AG20443 (cell line): ENCODE data around the gene SCN2A.
A peak's percentile ranks its signal among the peaks of the same experiment; 100 is the strongest.
"Not testable (repeated sequence)": the region's sequence is repeated elsewhere in the genome, so short reads cannot be mapped to it uniquely, and the experiment has no call there.

Experiments used
- DNase-seq: peaks from one replicate; pipeline ENCODE4 v3.0.0; 2012; ENCODE audit warnings: low spot score, mixed read lengths

The SCN2A gene

GRCh38 chr2:165253178-165253577, 14.0 kb downstream of the SCN2A start:
- no peak for DNase-seq

- DNase-seq = no peak
Observed at GRCh38 chr2:165256618-165257017, 17.4 kb downstream of the SCN2A start.

- DNase-seq = not testable (repeated sequence)
Observed at GRCh38 chr2:165260347-165260746, 21.1 kb downstream of the SCN2A start.

GRCh38 chr2:165268754-165269153, 29.5 kb downstream of the SCN2A start:
- no peak for DNase-seq

- no peak for DNase-seq
Observed at GRCh38 chr2:165273176-165273575, 34.0 kb downstream of the SCN2A start.

- DNase-seq = peak; percentile 29
Observed at GRCh38 chr2:165274698-165275097, 35.5 kb downstream of the SCN2A start.

- no peak for DNase-seq
Observed at GRCh38 chr2:165275932-165276331, 36.7 kb downstream of the SCN2A start.

- DNase-seq = no peak
Observed at GRCh38 chr2:165277295-165277694, 38.1 kb downstream of the SCN2A start.

GRCh38 chr2:165277860-165278656, 38.8 kb downstream of the SCN2A start:
- no peak for DNase-seq

- DNase-seq = no peak
Observed at GRCh38 chr2:165280356-165280755, 41.1 kb downstream of the SCN2A start.

- no peak for DNase-seq
Observed at GRCh38 chr2:165281387-165281786, 42.2 kb downstream of the SCN2A start.

GRCh38 chr2:165283342-165283741, 44.1 kb downstream of the SCN2A start:
- no peak for DNase-seq

GRCh38 chr2:165287094-165287778, 48.0 kb downstream of the SCN2A start:
- no peak for DNase-seq

- DNase-seq = no peak
Observed at GRCh38 chr2:165289069-165289468, 49.9 kb downstream of the SCN2A start.

GRCh38 chr2:165293440-165294420, 54.5 kb downstream of the SCN2A start:
- peak; percentile 74 for DNase-seq

- DNase-seq = no peak
Observed at GRCh38 chr2:165294912-165295311, 55.7 kb downstream of the SCN2A start.

- DNase-seq = no peak
Observed at GRCh38 chr2:165295643-165296042, 56.4 kb downstream of the SCN2A start.

- DNase-seq = no peak
Observed at GRCh38 chr2:165305391-165306096, 66.3 kb downstream of the SCN2A start.

- DNase-seq = no peak
Observed at GRCh38 chr2:165307317-165307716, 68.1 kb downstream of the SCN2A start.

GRCh38 chr2:165311949-165312348, 72.7 kb downstream of the SCN2A start:
- no peak for DNase-seq

GRCh38 chr2:165312999-165313398, 73.8 kb downstream of the SCN2A start:
- no peak for DNase-seq

- no peak for DNase-seq
Observed at GRCh38 chr2:165313509-165313908, 74.3 kb downstream of the SCN2A start.
